Hypothalamus (tissue), 51 donors: Measurements from ENCODE around the gene GALT.

ENCODE experiments used
- DNase-seq, 51 donors: peaks; one replicate each; lab custom pipeline; 2025; lab: John Stamatoyannopoulos, UW

The GALT gene

GRCh38 chr9:34646211-34647083, at the start of gene GALT:
TSS of gene GALT (plus strand) at chr9:34646675. CDS start at chr9:34646705, 30 bp downstream.
- peak; percentile 45 to 94 (median 87) for DNase-seq

GRCh38 chr9:34599546-34599945, 46.9 kb upstream of the GALT start:
- DNase-seq: no peak

- DNase-seq: peak in 1 of 51 donors; percentile 10
Observed at GRCh38 chr9:34600908-34601307, 45.6 kb upstream of the GALT start.

- no peak for DNase-seq
Observed at GRCh38 chr9:34601937-34602573, 44.4 kb upstream of the GALT start.

DNA sequence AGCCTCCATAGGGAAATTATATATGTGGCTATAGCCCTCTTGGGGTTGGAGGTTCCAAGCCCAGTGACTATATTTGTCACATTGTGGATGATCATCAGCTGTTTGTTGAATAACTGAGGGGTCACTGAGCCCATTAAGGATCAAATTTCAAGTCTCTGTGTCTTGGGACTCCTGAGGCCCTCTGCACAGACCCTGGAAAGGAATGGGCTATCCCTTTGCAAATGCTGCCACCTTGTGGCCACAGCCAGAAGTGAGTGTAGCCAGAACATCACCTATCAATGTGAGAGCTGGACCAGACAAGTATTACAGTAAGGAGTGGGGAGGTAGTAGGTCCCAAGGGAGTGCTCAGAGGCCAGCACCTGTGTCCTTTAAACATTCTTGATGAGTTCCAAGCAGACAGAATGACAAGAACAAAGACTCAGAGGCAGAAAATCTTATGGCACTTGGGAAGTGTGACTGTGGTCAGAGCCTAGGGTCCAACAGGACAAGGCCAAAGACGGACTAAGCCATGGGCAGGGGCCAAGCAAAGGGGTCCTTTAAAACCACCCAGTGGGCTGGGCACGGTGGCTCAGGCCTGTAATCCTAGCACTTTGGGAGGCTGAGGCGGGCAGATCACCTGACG, 42.8 kb upstream of the GALT start:
- peak in 49 of 51 donors; percentile 18 to 91 (median 70) for DNase-seq

DNA sequence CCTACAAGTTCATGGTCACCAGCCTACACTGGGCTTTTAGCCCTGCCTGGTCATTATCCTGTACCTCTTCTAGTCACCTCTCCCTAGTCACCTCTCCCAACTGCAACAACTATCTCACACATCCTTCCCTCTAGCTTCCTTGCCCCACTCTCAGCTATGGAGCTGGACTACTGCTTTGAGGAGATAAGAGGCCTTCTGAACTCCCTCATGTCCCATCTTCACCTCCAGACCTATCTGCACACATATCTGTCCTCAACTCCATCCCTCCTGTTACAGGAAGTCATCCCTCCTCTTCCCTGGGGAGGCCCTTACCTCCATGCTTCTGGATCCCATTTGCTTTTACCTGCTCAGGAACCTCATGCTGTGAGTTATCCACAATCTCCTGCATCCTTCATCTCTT, 40.3 kb upstream of the GALT start:
- no peak for DNase-seq

- DNase-seq: no peak
Observed at GRCh38 chr9:34606905-34607304, 39.6 kb upstream of the GALT start.

GRCh38 chr9:34607331-34607730, 39.1 kb upstream of the GALT start:
- no peak for DNase-seq

- DNase-seq: no peak
Observed at GRCh38 chr9:34610434-34611206, 35.9 kb upstream of the GALT start.

DNA sequence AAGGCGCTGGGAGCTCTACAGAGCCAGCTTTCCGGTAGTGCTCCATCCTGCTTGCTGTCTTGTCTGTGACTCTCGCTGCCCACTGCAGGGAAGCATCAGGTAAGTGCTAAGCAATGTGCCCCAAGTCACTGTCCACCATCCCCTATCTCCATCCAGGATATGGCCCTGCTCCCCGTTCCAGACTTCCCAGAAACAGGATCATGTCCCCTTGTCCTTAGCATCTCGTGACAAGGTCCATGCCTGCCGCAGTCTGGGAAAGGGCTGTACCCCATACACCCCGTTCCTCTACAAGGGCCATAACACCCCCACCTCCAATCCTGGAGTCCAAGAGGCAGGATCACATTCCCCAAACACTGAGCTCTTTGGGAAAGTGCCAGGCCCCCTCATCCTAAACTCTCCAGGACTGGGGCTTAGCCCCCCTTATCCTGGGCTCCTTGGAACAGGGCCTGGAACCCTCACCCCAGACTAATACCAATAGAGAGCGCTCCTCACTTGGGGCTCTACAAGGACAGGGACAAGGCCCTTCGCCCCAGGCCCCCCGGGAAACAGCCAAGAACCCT, 35.1 kb upstream of the GALT start:
- peak in 2 of 51 donors; percentile 14 to 47 for DNase-seq

GRCh38 chr9:34611811-34612787, 34.4 kb upstream of the GALT start, which contains the start of gene RPP25L:
TSS of gene RPP25L (minus strand) at chr9:34612097. CDS start at chr9:34611296, 801 bp downstream.
- DNase-seq: peak in 50 of 51 donors; percentile 29 to 88 (median 70)

DNA sequence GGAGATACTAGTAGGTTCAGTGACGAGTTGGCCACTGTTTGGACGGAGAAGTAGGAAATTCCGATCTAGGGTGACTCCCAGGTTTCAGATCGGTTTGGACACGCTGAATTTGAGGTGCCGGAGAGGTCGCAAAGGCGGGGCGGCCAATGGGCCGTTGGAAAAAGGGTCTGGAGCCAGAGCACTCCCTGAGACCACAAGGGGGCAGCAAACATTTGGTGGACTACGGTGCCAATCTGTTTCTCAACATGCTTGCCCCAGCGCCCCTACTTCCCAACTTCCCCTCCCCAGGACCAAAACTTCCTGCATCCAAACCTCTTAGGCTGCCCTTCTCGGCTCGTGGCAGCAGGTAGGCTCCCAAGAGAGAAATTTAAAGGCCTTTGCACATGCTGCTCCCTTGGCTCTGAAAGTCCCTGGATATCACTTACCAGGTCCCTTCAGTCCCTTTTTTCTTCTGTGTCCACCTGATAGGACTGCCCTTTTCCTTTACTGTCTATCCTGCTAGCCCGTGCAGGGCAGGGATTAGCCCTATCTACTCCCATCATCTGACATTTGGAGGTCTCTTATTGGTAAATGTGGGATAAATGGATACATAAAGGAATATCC, 33.6 kb upstream of the GALT start:
- peak in 47 of 51 donors; percentile 11 to 84 (median 60) for DNase-seq

GRCh38 chr9:34615132-34615531, 31.3 kb upstream of the GALT start:
- DNase-seq: no peak

DNA sequence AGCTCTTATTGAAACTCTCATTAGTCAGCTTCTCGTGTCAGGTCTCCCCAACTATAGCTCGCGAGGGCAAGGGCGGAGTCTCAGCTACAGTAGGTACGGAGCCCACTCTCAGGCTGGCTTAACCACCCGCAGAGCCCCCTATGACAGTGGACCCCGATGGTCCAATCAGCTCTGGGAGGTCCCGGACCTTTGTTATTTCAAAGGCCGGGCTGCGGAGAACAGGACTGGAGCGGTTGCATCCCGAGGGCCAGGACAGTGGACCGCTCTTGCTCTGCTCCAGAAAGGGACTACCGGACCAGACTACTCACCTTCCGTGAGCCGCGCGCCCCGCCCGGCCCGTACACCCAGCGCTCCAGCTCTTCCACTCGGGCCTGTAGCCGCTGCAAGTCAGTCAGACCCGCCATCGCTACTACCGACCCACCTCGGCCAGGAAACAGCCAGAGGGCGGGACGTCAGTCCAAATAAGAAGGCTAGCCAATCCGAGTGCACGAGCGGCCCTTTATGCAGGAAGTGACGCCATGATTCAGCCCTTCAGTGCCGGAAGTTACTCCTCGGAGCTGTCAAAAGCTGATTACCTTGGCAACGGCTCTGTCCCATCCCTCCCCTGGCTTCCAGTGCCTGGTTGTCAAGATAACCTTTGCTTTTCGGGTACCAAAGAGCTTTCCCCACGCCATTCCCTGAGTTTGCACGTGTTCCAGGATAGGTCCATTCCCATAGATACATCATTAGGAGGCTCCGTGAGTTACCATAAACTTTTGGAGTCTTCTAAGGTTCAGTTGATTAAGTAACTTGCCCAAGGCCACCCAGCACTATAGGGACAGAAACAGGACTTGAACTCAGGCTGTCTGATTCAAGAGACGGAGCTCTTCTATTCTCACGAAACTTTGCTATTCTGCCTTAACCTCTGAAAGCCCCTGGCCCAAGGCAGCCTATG, 26.1 kb upstream of the GALT start, which contains the start of gene DCTN3:
Gene DCTN3, minus strand, starts transcription at position 435 of the 934 bp plus-strand sequence. Its CDS starts 31 bp downstream, at position 404.
- peak; percentile 47 to 97 (median 86) for DNase-seq

DNA sequence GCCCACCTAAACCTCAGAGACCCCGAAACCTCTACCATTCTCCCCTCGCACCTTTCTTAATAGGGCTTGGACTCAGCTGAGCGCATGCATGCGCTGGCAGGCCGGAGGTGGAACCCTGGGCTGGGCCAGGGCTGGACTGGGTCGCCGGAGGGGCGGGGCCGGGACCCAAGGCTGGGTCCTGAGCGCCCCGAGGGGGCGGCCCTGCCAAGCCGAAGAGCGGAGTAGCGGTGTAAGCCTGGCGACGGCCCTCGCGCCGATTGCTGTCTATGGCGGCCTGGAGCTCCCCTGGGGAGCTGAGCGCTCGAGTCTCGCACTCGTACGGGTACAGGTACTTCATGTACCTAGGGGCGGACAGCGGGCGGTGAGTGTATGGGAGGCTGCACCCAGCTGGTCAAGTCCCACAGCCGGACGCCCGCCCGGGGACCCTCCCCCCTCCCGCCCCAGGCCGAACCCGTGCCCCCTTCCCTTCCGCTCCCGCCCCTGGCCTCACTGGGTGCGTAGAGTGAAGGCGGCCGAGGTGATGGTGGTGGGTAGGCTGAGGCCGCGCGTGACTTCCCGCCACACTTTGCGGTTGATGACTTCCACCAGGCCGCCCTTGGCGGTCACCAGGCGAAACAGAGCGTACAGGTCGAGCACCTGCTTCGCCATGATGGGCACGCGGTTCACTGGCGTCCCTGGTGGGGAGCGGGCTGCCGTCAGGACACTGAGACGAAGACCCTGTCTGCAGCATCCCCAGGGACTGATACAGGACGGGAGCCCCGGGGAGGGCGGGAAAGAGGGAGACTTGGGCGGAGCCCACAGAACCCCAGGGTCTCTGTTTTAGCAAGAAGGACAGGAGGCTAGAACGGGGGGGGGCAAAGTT, 22.9 kb upstream of the GALT start:
- DNase-seq: no peak

DNA sequence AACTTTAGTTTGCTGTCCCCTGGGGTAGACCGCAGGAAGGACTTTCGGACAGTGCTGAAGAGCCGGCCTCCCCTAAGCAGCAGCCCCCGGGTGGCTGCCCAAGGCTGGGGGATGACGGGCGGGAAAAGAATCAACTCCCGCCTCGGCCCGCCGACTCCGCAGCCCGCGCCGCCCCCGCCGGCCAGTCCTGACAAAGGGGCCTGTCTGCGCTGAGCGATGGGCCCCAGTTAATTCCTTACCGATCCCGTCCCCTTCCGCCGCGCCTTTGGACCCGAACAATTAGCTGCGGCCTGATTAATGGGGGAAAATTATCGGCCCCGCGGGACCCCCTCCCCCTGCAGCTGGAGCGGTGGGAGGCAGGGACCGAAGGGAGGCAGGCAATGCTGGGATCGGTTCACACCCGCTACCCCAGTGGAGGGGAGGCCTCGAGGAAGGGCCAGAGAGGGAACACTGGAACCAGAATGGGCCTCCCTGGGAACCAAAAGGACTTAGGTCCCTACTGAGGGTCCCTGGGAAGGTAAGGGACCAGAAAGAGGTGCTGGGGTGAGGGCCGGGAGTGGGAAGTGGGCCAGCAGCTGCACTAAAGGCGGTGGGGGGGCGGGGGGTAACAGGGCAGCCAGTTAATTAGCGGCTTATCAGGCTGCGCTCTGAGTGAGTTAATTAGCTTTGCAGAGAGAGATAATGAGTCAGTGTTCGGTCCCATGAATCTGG, 21.8 kb upstream of the GALT start:
- DNase-seq: no peak
